ENCODE results near the gene XBP1. TPM values are rescaled to one million over a fixed set of nuclear protein-coding genes. Genes with fewer than 3 reads are reported as not detected.
"Not testable (repeated sequence)": the region's sequence is repeated elsewhere in the genome, so short reads cannot be mapped to it uniquely, and the experiment has no call there.

The XBP1 gene
- polyA plus RNA-seq, 1 donor, result 127 TPM

DNA sequence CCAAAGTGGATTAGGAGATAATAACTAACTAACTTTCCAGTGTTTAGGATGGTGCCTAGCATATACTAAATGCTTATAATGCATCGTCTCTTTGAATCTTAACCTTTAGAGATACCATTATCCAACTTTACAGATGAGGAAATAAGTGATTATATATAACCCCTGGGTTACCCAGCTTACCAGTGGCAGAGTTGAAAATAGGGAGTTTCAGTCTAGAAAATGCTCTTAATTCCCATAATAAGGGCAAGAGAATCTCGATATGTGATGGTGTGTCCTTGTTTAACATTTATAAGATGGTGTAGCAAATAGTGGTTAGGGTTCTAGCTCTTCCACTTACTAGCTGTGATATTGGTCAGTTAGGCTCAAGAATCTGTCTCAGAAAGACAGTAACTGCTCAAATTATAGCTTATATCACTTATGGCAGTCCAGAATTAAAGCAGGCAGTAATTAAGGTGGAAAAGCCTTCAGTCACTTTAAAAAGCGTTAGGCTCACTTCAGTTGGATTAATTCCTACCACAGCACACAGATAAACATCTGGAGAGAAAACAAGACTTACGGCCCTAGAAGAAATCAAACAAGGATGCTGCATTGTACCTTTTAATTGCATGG, 6.3 kb downstream of the XBP1 start:
- DNase-seq, result no peak

DNA sequence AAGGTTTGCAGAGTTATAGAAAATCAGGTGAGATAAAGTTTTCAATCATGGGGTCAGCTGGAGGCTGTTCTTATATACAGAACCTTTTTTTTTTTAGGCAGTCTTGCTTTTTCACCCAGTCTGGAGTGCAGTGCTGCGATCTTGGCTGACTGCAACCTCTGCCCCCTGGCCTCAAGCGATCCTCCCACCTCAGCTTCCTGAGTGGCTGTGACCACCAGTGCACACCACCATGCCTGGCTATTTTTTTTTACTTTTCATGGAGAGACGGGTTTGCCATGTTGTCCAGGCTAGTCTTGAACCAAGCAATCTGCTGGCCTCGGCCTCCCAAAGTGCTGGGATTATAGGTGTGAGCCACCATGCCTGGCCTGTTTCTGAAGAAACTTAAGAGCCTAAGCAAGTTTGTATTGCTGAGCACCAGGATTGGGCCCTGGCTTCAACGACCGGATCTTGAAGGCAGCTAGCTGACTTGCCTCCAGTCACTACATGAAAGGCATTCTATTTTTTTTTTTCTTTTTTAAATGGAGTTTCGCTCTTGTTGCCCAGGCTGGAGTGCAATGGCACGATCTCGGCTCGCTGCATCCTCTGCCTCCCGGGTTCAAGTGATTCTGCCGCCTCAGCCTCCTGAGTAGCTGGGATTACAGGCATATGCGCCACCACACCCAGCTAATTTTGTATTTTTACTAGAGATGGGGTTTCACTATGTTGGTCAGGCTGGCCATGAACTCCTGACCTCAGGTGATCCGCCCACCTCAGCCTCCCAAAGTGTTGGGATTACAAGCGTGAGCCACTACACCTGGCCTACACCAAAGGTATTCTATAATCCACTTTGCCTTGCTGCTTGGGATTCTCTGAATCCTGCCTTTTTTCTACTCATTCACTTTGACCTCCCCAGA, 7.6 kb downstream of the XBP1 start:
- DNase-seq, result no peak

DNA sequence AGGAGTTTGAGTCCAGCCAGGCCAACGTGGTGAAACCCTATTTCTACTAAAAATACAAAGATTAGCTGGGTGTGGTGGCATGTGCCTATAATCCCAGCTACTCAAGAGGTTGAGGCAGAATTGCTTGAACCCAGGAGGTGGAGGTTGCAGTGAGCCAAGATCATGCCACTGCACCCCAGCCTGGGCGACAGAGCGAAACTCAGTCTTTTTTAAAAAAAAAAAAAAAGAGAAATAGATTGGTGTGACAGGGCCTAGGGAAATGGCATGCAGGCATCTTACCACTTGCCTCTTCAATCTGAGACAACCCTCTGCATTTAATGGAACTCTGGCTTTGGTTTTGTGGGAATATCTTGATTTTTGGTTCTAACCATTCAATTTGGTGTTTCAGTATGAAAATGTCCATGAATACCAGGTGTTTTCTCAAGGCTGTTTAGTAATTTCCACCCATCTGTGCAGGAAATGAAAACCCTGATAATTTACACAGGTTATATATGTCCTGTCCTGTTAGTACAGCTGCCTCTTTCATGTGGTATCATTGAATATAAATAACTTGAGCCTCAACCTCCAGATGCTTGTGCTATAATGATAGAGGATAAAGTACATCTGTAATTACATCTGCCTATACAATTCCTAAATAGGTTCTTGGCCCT, 8.4 kb downstream of the XBP1 start:
- DNase-seq, result no peak

DNA sequence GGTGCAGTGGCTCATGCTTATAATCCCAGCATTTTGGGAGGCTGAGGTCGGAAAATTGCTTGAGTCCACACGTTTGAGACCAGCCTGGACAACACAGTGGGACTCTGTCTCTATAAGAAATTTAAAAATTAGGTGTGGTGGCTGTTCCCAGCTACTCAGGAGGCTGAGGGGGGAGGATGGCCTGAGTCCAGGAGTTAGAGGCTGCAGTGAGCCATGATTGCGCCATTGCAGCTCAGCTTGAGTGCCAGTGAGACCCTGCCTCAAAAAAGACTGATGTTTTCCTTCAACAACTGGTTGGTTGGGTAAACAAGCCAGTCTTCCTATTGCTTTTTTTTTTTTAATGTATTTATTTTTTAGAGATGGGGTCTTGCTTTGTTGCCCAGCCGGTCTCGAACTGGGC, 9.2 kb downstream of the XBP1 start:
- DNase-seq, result no peak

DNA sequence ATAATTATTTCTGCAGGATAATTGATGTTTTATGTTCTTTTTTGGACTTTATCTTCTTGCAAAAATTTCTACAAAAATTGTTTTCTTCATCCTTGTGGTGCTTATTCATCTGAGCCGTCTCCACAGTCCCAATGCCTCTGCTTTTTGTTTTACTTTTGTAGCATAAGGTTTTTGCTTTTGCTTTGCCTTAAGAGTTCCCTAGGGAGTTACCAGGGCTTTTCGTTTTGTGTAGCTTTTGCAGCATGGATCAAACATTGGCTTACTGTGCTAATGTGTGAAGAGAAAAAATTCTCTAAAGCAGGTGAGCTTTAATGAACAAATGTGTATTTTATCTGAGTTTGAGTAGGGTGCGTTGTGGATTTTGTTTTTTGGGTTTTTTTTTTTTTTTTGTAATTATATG, 11.8 kb downstream of the XBP1 start:
- no peak for DNase-seq

DNA sequence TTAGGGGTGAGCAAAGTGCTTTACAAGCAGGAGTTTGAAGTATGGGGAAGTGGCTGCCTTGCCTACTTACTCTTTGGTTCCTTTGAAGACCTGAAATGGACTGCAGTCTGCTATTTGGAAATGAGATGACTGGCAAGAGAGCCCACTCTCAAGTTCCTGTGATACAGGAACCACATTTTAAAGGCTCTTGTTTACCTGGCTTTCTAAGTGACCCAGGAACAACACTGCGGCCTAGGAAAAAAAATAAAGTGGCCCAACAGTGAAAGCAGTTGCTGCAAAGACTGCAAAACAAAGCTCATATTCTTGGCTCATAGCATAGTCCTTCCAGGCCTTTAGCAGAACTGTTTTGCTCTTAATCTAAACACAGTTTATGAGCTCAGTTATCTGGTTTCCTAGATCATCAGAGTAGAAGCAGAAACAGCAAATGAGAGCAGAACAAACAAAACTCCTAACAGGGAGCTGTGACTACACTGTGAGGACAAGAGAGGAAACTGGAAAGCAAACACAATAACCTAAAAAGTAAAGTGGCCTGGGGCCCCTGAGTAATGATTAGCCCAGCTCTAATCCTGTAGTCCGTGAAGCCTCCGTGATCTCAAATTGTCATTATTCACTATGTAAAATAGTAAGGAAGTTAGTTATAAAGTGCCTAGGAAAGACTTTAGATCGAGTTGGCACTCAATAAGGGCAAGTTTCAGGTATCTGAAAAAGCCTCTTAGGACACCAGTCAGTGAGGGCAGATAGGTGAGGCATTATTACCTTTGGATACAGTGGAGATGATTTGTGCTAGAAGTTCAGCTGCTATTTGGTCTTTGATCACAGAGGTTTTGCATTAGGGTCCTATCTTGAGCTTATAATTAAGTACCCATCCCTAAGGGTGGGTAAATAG, 16.3 kb downstream of the XBP1 start:
- DNase-seq, result no peak

DNA sequence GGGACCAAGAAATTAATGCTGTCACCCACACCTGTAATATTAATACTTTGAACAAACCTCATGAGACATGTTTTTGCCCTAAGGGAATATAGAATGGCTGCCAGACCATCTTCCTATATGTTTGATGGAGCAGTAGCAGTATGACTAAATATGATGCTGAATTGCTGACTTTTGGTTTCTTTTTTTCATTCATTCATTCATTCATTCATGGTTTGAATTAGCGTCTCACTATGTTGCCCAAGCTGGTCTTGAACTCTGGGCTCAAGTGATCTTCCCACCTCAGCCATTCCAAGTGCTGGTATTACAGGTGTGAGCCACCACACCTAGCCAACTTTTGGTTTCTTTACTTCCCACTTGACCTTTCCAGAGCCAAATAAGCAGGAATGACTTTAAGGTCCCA, 20.1 kb downstream of the XBP1 start:
- no peak for DNase-seq

DNA sequence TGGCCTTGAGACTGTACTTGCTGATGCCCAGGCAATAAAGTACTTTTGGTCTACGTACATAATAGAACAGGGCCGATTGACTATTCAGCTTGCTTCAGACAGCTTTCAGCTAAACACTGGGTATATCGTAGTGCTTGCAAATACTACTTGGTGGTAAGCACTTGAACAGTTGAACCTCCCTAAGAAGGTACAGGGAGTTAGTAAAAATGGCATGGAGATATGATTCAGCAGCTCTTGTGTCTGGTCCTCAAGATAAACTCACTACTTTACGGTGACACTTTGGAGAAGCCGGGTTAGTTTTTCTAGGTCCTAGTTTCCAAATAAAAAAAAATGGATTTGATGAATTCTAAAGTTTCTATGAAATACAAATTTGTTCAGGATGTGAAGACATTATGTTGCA, 20.5 kb downstream of the XBP1 start:
- DNase-seq, result no peak

DNA sequence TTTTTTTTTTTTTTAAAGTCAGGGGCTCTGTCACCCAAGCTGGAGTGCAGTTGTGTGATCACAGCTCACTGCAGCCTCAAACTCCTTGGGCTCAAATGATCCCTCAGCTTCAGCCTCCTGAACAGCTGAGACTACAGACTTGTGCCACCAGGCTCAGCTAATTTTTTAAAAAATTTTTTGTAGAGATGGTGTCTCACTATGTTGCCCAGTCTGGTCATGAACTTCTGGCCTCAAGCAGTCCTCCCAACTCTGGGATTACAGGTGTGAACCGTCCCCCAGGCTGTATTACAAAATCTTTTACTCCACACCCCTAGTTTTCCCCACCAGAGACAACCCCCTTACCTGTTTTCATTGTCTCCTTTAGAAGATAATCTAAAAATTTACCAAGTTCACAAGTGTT, 26.0 kb downstream of the XBP1 start:
- DNase-seq, result no peak

DNA sequence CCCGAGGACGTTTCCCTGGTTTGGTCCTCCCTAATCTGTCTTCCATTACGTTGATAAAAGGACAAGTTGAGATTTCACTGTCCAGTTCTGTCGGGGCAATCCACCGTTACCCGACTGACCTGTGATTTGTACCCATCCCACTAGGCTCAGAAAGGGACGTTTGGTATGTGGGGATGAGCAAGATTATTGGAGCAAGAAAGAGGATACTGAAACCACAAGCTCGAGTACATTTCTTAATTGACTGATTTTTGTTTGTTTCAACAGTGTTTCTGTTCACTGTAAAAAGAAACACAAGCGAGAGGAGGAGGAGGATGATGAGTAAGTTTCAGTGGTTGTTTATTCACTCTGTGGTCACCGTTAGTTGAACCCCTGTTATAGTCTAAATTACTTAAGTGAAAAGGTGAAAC, 26.9 kb downstream of the XBP1 start:
- no peak for DNase-seq

DNA sequence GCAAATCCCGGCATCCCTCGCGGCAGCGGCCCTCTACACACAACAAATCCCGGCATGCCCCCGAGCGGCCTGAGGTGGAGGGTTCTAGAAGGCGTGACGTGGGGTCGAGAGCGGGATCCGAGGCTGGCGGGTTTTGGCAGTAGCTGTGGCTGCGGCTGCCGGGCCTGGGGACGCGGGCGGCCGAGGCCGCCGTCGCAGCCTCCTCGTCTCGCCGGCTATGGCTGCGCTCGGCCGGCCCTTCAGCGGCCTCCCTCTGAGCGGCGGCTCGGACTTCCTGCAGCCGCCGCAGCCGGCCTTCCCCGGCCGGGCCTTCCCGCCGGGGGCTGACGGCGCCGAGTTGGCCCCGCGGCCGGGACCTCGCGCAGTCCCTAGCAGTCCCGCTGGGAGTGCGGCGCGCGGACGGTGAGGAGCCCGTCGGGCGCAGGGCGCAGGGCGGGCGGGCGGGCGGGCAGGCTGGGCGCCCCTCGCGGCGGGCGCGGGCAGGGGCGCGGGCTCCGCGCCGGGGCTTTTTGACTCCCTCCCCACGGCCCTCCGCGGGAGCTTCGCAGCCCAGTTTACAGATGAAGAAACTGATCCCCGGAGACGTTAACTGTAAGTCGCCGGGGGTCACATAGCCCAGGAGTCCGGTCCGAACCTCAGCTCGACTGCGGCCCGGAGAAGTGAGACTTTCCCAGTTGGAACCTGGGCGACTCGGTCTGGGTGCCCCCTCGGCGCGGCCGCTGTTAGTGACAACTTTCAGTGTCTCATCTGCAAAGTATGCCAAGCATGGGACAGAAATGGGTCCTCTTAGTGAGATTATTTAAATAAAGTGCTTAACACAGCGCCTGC, 27.5 kb downstream of the XBP1 start, which contains the start of gene CCDC117:
CCDC117 (plus strand) TSS at position 63 of the 828 bp plus-strand sequence; CDS start at position 218, 155 bp downstream.
- peak; percentile 96 for DNase-seq

DNA sequence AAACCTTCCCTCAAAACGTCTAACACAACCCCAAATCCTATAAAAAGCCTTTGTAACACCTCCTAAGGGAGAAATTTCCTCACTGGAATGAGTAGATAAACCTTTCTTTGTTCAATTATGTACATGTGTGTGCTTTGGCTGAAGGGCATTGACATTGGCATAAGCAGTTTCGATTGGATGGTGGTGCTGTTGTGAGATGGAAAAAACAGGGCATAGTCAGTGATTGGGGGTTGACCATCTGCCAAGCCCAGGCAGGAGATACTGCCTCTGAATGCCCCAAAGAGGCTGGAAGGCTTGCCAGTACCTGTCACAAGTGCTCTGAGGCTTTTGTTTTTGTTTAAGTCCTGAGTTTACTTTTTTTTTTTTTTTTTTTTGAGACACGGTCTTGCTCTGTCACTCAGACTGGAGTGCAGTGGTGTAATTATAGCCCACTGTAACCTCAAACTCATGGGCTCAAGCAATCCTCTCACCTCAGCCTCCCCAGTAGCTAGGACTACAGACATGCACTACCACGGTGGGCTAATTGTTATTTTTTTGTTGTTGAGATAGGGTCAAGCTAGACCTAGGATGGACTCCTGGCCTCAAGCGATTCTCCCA, 29.1 kb downstream of the XBP1 start:
- no peak for DNase-seq

DNA sequence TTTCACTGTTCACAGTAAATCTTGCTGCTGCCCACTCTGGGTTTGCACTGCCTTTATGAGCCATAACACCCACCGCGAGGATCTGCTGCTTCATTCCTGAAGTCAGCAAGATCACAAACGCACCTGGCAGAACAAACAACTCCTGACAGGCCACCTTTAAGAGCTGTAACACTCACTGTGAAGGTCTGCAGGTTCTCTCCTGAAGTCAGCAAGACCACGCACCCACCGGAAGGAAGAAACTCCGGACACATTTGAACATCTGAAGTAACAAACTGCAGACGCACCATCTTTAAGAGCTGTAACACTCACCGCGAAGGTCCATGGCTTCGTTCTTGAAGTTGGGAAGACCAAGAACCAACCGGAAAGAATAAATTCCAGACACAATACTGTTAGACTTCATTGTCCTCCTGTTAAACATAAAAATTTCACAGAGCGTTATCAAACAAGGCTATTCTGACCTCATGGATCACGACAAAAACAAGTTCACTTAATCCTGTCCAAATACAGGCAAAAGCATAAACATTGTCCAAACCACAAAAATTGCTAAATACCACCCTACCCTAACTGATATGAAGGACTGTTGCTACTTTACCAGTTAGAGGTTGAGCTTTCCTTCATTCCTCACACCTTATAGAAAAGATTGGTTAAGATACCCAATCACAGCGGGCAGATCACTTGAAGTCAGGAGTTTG, 30.8 kb downstream of the XBP1 start:
- no peak for DNase-seq

DNA sequence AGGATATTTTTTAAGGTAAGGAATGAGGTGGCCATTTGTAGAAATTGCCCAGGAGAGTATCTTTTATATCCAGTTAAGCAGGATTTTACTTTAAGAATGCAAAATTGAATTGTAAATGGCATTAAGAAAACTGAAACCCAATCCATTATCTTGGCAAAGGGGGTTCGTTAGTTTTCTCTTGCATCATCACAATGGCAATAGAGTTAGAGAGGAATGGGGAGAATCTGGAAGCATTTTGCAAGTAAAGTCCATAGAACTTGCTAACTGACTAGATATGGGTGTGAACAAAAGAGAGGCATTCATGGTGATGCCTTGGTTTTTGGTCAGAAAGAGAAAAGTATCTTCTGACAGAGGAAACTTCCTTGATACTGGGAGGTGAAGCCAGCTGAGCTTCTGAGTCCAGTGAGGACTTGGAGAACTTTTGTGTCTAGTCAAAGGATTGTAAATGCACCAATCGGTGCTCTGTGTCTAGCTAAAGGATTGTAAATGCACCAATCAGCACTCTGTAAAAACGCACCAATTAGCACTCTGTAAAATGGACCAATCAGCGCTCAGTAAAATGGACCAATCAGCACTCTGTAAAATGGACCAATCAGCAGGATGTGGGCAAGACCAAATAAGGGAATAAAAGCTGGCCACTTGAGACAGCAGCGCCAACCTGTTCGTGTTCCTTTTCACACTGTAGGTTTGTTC, 31.5 kb downstream of the XBP1 start:
- no peak for DNase-seq

DNA sequence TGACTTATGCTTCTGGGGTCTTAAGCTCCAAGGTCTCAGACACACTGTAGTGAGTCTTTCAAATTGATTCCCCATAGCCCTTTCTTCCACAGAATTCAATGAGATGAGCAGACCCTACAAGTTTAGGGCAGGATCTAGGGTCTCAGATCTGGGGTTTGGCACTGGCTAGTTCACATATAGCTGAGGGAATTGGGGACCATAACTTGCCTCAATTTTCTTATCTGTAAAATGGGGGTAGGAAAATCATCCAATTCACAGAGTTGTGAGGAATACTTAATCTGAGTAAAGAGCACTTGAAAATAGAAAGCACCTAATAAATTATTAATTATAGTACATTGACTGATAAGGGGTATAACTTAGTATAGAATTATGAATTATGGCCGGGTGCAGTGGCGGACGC, 33.7 kb downstream of the XBP1 start:
- no peak for DNase-seq

DNA sequence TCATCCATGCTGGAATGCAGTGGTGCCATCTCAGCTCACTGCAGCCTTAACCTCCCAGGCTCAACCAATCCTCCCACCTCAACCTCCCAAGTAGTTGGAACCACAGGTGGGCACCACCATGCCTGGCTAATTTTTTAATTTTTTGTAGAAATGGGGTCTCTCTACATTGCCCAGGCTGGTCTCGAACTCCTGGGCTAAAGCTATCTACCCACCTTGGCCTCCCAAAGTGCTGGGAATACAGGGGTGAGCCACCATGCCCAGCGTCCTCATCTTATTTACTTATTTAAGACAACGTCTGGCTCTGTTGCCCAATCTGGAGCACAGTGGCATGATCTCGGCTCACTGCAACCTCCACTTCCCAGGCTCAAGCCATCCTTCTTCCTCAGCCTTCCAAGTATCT, 38.4 kb downstream of the XBP1 start:
- DNase-seq, result not testable (repeated sequence)

DNA sequence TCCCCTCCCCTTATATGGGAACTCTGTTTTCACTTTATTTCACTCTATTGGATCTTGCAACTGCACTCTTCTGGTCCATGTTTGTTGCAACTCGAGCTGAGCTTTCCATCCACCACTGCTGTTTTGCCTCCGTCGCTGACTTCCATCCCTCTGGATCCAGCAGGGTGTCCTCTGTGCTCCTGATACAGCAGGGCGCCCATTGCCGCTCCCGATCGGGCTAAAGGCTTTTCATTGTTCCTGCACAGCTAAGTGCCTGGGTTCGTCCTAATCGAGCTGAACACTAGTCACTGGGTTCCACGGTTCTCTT, 39.0 kb downstream of the XBP1 start:
- DNase-seq, result no peak

DNA sequence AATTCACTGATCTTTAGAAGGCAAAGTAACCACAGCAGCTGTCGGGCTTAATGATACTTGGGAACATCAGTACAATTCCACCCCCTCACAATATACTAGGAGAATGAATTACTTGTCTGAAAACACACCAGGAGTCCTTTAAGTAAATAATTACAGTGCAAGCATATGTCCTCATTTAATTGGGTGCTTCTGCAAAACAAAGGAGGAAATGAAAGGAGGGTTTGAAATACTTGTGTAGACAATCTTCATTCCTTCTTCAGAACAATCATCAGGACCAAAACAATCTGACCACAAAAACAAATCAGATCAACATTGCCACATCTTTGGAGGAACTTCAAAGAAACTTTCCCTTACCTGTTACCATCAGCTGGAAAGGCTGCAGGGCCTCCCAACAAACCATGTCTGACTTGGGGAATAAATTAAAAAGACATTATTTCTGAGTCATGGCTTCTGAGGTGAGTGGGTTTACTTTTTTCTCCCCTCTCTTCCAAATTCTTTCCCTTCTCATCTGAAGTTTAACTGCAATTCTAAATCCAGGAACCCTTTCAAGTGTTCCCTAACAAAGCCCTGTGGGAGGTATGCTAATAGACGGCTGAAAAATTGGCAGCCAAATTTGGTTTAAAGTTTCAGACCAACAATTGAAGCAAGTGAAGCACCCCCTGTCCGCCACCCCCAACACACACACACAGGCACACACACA, 40.4 kb downstream of the XBP1 start:
- DNase-seq, result no peak

DNA sequence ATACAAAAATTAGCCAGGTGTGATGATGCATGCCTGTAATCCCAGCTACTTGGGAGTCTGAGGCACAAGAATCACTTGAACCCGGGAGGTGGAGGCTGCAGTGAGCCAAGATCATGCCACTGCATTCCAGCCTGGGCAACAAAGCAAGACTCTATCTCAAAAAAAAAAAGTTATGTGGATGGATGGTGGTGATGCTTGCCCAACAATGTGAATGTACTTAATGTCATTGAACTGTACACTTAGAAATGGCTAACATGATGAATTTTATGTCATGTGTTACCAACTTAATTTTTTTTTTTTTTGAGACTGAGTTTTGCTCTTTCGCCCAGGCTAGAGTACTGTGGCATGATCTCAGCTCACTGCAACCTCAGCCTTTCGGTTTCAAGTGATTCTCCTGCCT, 45.9 kb downstream of the XBP1 start:
- not testable (repeated sequence) for DNase-seq

Measured in left kidney (tissue), 2 donors.